ENCODE data around the gene UBE2H.

Gene UBE2H

GRCh38 chr7:129886818-129887186, 66.0 kb downstream of the UBE2H start:
- DNase-seq (ENCODE audit: low read depth) = no peak
- no peak overlapping the region for H3K4me3 ChIP-seq (ENCODE audit: low read depth, low read length)
- no peak for TF ChIP-seq CTCF (IDR thresholded peaks at IDR 0.05; ENCODE audit: low read depth, low read length, missing control alignments)

- DNase-seq (ENCODE audit: low read depth) = no peak
- TF ChIP-seq CTCF (IDR thresholded peaks at IDR 0.05; ENCODE audit: low read depth, low read length, missing control alignments) = no peak
- no peak overlapping the region for H3K4me3 ChIP-seq (ENCODE audit: low read depth, low read length)
These were observed 66.5 kb downstream of the UBE2H start for GRCh38 chr7:129886167-129886817.

GRCh38 chr7:129884495-129884894, 68.3 kb downstream of the UBE2H start:
- no peak for TF ChIP-seq CTCF (IDR thresholded peaks at IDR 0.05; ENCODE audit: low read depth, low read length, missing control alignments)
- no peak overlapping the region for H3K4me3 ChIP-seq (ENCODE audit: low read depth, low read length)
- DNase-seq (ENCODE audit: low read depth) = no peak

GRCh38 chr7:129883151-129883550, 69.6 kb downstream of the UBE2H start:
- no peak overlapping the region for H3K4me3 ChIP-seq (ENCODE audit: low read depth, low read length)
- no peak for DNase-seq (ENCODE audit: low read depth)
- no peak for TF ChIP-seq CTCF (IDR thresholded peaks at IDR 0.05; ENCODE audit: low read depth, low read length, missing control alignments)

- no peak overlapping the region for H3K4me3 ChIP-seq (ENCODE audit: low read depth, low read length)
- no peak for TF ChIP-seq CTCF (IDR thresholded peaks at IDR 0.05; ENCODE audit: low read depth, low read length, missing control alignments)
- no peak for DNase-seq (ENCODE audit: low read depth)
These were observed 70.2 kb downstream of the UBE2H start for GRCh38 chr7:129882531-129882930.

GRCh38 chr7:129877146-129877792, 75.5 kb downstream of the UBE2H start:
- no peak for TF ChIP-seq CTCF (IDR thresholded peaks at IDR 0.05; ENCODE audit: low read depth, low read length, missing control alignments)
- no peak for DNase-seq (ENCODE audit: low read depth)
- H3K4me3 ChIP-seq (ENCODE audit: low read depth, low read length) = no peak overlapping the region
